Activated B cell treated with CpG ODN at 0.5 μM for 24 hours (primary cell): ENCODE results near the gene RAC2. TPM values are rescaled to one million over a fixed set of nuclear protein-coding genes. Genes with fewer than 3 reads are reported as not detected.

ENCODE experiments used
- ATAC-seq: fragments of 200-7000 bp; cut with Tn5 transposase; one replicate; pipeline ENCODE4 v1.10.0; 2021; ENCODE audit warnings: low read depth, mild to moderate bottlenecking, moderate library complexity
- CTCF ChIA-PET: fragments of 350-600 bp; sonication (Branson Sonifier 250); formaldehyde crosslinking; loops from one replicate; lab custom pipeline; 2021; ENCODE audit warnings: antibody characterized with exemption; lab: Charles Lee
- POLR2A ChIA-PET: fragments of 350-600 bp; sonication (Branson Sonifier 250); formaldehyde crosslinking; loops from one replicate; lab custom pipeline; 2021; ENCODE audit warnings: antibody characterized with exemption; lab: Charles Lee
- DNase-seq: peaks from one replicate; pipeline ENCODE4 v3.0.0; 2022
- H3K27ac Mint-ChIP-seq: one replicate; pipeline ENCODE4 v1.8.0; 2020; ENCODE audit warnings: mixed read lengths
- H3K27me3 Mint-ChIP-seq: one replicate; pipeline ENCODE4 v1.8.0; 2021; ENCODE audit warnings: mixed read lengths
- H3K36me3 Mint-ChIP-seq: one replicate; pipeline ENCODE4 v1.8.0; 2021; ENCODE audit warnings: low read depth, mixed read lengths
- H3K4me1 Mint-ChIP-seq: one replicate; pipeline ENCODE4 v1.8.0; 2021; ENCODE audit warnings: mixed read lengths
- H3K4me3 Mint-ChIP-seq: one replicate; pipeline ENCODE4 v1.8.0; 2020; ENCODE audit warnings: mild to moderate bottlenecking, mixed read lengths
- H3K9me3 Mint-ChIP-seq: one replicate; pipeline ENCODE4 v1.8.0; 2020; ENCODE audit warnings: mixed read lengths
- CTCF ChIP-seq: fragments of 200-600 bp; IDR thresholded peaks from one replicate; pipeline ENCODE4 v1.8.0; 2022; ENCODE audit warnings: antibody characterized with exemption, mild to moderate bottlenecking
- intact Hi-C: fragments of 100-400 bp; cut with micrococcal nuclease; formaldehyde crosslinking; loops from one replicate; pipeline ENCODE4 v1.15.1; 2024
- total RNA-seq: library from RNA; stranded (reverse); gene quantifications from 2 replicates; pipeline ENCODE4 v1.2.3, GENCODE V29; 2022

RAC2 gene
- total RNA-seq, 1 donor from 2014 or later: 557 TPM

- POLR2A ChIA-PET: interaction anchor here (0.6 to 6.3 kb wide), 10 partner anchors 9 to 204 kb away, joined by 3 to 47 read pairs (median 4); partner anchors contain the start of genes MFNG and RAC2
- peak; percentile 1 for ATAC-seq
- H3K27me3 Mint-ChIP-seq: no peaks in the 10 kb centered on the region
- intact Hi-C loops: loop anchor here (1.0 kb wide), 1 partner anchor 15 kb away; no protein-coding TSS in a partner anchor
- no peak for TF ChIP-seq CTCF
- peaks cover 77% of the 10 kb centered on the region for H3K4me1 Mint-ChIP-seq
- H3K36me3 Mint-ChIP-seq: peaks cover 12% of the 10 kb centered on the region
- CTCF ChIA-PET: interaction anchor here (0.7 to 3.1 kb wide), 7 partner anchors 9 to 58 kb away, joined by 3 to 12 read pairs (median 5); no protein-coding TSS in a partner anchor
- H3K9me3 Mint-ChIP-seq: no peaks in the 10 kb centered on the region
- H3K4me3 Mint-ChIP-seq: peak overlapping the region; percentile 86
- no peak for DNase-seq
- H3K27ac Mint-ChIP-seq: peak overlapping the region; percentile 99
Observed at GRCh38 chr22:37281646-37282384, 37.7 kb upstream of the RAC2 start.

GRCh38 chr22:37281195-37281594, 37.1 kb upstream of the RAC2 start:
- H3K9me3 Mint-ChIP-seq: no peaks in the 10 kb centered on the region
- POLR2A ChIA-PET: interaction anchor here (0.6 to 6.3 kb wide), 7 partner anchors 8 to 205 kb away, joined by 3 to 47 read pairs (median 4); partner anchors contain the start of genes MFNG and RAC2
- DNase-seq: no peak
- H3K4me3 Mint-ChIP-seq: no peak overlapping the region
- no peak for ATAC-seq
- no peak for TF ChIP-seq CTCF
- intact Hi-C loops: no loop called here
- H3K36me3 Mint-ChIP-seq: peaks cover 6% of the 10 kb centered on the region
- peaks cover 77% of the 10 kb centered on the region for H3K4me1 Mint-ChIP-seq
- CTCF ChIA-PET: interaction anchor here (0.9 to 3.1 kb wide), 5 partner anchors 13 to 57 kb away, joined by 3 to 12 read pairs (median 7); no protein-coding TSS in a partner anchor
- no peak overlapping the region for H3K27ac Mint-ChIP-seq
- no peaks in the 10 kb centered on the region for H3K27me3 Mint-ChIP-seq

GRCh38 chr22:37280718-37281117, 36.6 kb upstream of the RAC2 start:
- DNase-seq: no peak
- H3K4me1 Mint-ChIP-seq: peaks cover 79% of the 10 kb centered on the region
- H3K9me3 Mint-ChIP-seq: no peaks in the 10 kb centered on the region
- H3K4me3 Mint-ChIP-seq: no peak overlapping the region
- peaks cover 2% of the 10 kb centered on the region for H3K36me3 Mint-ChIP-seq
- TF ChIP-seq CTCF: no peak
- H3K27me3 Mint-ChIP-seq: no peaks in the 10 kb centered on the region
- ATAC-seq: no peak
- CTCF ChIA-PET: interaction anchor here (1.3 to 3.0 kb wide), 2 partner anchors 12 to 57 kb away, joined by 3 to 9 read pairs; no protein-coding TSS in a partner anchor
- H3K27ac Mint-ChIP-seq: no peak overlapping the region
- POLR2A ChIA-PET: interaction anchor here (0.6 kb wide), 1 partner anchor 21 kb away, joined by 16 read pairs; no protein-coding TSS in a partner anchor
- intact Hi-C loops: no loop called here

GRCh38 chr22:37279331-37280181, 35.5 kb upstream of the RAC2 start:
- peaks cover 82% of the 10 kb centered on the region for H3K4me1 Mint-ChIP-seq
- POLR2A ChIA-PET: no interaction called here
- H3K36me3 Mint-ChIP-seq: peaks cover 2% of the 10 kb centered on the region
- H3K9me3 Mint-ChIP-seq: no peaks in the 10 kb centered on the region
- ATAC-seq (no peak), DNase-seq (no peak)
- H3K27me3 Mint-ChIP-seq: no peaks in the 10 kb centered on the region
- TF ChIP-seq CTCF: no peak
- H3K27ac Mint-ChIP-seq: peak overlapping the region; percentile 46
- CTCF ChIA-PET: no interaction called here
- intact Hi-C loops: no loop called here
- H3K4me3 Mint-ChIP-seq: no peak overlapping the region
